Ovary (tissue), 3 donors: ENCODE results near the gene CDHR2.

Experiments
- EP300 ChIP-seq: sonication (generic); formaldehyde crosslinking; IDR thresholded peaks from one replicate; pipeline ENCODE4 v1.6.1; 2017; ENCODE audit warnings: antibody characterized with exemption
- POLR2A ChIP-seq: fragments of 450-650 bp; IDR thresholded peaks from one replicate; pipeline ENCODE4 v1.6.1; 2017; ENCODE audit warnings: antibody characterized with exemption, mild to moderate bottlenecking, moderate library complexity
- TF ChIP-seq, protein P1 (sequence below), 3 donors: fragments of 450-650 bp in 2 of 3; fragments of 200-600 bp in 1 of 3; IDR thresholded peaks; one replicate each; pipeline versions ENCODE4 v1.5.1 to v1.8.0; 2016 to 2022; ENCODE audit warnings: antibody characterized with exemption in 3 of 3, mild to moderate bottlenecking in 1 of 3
- donor health status: DM: no; HTN: no; CAD: no.

DNA sequence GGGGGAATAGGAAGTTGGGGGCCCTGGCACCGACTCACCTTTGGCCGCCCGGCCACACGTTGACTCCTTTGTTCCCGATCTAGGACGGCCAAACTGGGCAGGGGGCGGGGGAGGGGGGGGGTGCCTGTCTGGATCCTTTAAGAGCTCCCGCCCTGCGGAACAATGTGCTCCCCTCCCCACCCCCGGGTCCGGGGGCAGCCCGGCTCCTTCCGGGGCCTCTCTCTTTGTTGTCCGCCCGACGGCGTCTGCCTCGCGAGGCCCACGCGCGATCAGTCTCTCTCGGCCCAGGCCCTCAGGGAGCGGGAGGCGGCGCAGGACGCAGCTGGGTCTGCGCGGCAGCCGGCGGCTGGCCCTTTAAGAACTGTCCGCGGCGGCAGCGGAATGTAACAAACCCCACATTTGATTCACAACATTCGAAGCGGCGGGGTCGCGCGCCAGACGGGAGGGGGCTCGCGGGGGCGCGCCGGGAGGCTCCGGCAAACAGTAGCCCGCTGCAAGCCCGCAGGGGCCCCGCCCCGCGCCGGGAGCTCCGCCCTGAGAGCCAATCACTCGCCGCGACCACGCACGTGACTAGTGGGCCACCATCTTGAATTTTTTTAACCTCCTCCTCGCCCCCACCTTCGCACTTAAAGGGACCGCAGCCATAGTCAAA is 12.1 kb upstream of the CDHR2 start, which contains the start of gene RNF44:
- TF ChIP-seq POLR2A (peak; percentile 38), EP300 (no peak)
- TF ChIP-seq, protein P1, sequence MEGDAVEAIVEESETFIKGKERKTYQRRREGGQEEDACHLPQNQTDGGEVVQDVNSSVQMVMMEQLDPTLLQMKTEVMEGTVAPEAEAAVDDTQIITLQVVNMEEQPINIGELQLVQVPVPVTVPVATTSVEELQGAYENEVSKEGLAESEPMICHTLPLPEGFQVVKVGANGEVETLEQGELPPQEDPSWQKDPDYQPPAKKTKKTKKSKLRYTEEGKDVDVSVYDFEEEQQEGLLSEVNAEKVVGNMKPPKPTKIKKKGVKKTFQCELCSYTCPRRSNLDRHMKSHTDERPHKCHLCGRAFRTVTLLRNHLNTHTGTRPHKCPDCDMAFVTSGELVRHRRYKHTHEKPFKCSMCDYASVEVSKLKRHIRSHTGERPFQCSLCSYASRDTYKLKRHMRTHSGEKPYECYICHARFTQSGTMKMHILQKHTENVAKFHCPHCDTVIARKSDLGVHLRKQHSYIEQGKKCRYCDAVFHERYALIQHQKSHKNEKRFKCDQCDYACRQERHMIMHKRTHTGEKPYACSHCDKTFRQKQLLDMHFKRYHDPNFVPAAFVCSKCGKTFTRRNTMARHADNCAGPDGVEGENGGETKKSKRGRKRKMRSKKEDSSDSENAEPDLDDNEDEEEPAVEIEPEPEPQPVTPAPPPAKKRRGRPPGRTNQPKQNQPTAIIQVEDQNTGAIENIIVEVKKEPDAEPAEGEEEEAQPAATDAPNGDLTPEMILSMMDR (IDR thresholded peaks at IDR 0.05), result no peak
